ENCODE results near the gene PKD1L1. TPM values are rescaled to one million over a fixed set of nuclear protein-coding genes. Genes with fewer than 3 reads are reported as not detected.

Gene PKD1L1
- total RNA-seq, 1 experiment from 2014 or later = not detected

DNA sequence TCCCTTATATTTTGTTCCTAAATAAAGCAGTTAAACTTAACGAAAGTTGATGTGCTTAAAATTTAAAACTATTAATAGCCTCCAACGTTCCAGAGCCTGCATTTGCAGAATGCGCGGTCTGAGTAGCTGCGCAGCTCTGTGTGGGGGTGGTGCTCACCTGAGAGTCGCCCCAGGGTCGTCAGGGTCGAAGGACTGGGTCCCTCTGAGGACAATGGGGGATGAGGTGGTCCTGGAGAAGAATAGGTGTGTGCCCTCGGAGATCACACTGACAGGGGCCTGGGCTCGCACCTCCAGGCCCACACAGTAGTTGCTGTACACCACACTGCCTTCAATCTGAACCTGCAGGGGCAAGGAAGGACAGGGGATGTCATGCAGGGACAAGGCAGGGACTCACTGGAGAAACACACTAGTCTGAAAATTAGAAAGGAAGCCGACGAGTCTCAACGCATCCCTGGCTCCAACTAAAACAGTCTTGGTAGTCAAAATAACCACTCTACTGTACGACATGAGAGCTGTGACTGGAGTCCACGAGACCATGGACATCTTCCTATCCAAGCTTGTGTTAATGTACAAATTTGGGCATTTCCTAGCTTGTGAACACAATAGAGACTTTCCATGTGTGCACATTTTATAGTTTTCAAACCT lies 54.4 kb downstream of the PKD1L1 start:
- ChIA-PET CTCF (no interaction called here), POLR2A (ENCODE audit: low non-redundant PET) (no interaction called here)
- BruUV-seq (replicated peaks) = no TSS peak
- no peaks in the 10 kb centered on the region for H3K9me3 ChIP-seq (ENCODE audit: low read depth, low read length, poor library complexity, severe bottlenecking)
- H3K27me3 ChIP-seq (replicated peaks; ENCODE audit: insufficient read depth, low read depth, low read length, poor library complexity) = peaks cover 18% of the 10 kb centered on the region
- no peak overlapping the region for H3K27ac ChIP-seq (ENCODE audit: low read depth, low read length, poor library complexity, severe bottlenecking)
- H3K4me1 ChIP-seq (ENCODE audit: insufficient read depth, low read length, poor library complexity, severe bottlenecking) = no peaks in the 10 kb centered on the region
- H3K36me3 ChIP-seq (ENCODE audit: insufficient read depth, low read length, poor library complexity, severe bottlenecking) = no peaks in the 10 kb centered on the region
- intact Hi-C loops (cut with micrococcal nuclease; ENCODE audit: unreplicated experiment) = no loop called here
- no peak for DNase-seq (ENCODE audit: low spot score)
- H3K4me3 ChIP-seq (ENCODE audit: low read depth, low read length, poor library complexity, severe bottlenecking) = no peak overlapping the region
- no peak for TF ChIP-seq EZH2 (IDR thresholded peaks at IDR 0.05; ENCODE audit: borderline replicate concordance, low read depth, low read length, poor library complexity, severe bottlenecking)

DNA sequence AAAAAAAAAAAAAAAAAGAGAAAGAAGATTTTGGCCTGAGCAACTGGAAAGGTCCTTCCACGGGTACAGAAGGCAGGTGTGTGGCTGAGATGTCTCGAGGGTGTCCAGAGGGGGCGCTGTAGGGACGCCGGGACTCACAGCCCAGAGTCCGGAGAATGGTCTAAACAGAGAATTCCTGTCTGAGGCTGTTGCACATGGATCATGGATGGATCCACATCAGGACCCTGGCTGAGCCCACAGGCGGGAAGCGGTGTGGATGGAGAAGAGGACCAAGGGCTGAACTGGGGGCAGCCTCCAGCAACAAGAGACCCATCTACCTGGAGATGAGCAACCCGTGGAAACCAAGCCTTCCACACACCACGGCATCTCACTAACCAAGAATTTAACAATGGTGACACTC lies 55.0 kb downstream of the PKD1L1 start:
- intact Hi-C loops (cut with micrococcal nuclease; ENCODE audit: unreplicated experiment) = no loop called here
- Histone ChIP-seq H3K36me3 (ENCODE audit: insufficient read depth, low read length, poor library complexity, severe bottlenecking) (no peaks in the 10 kb centered on the region), H3K9me3 (ENCODE audit: low read depth, low read length, poor library complexity, severe bottlenecking) (no peaks in the 10 kb centered on the region), H3K4me3 (ENCODE audit: low read depth, low read length, poor library complexity, severe bottlenecking) (no peak overlapping the region), H3K27me3 (replicated peaks; ENCODE audit: insufficient read depth, low read depth, low read length, poor library complexity) (peaks cover 18% of the 10 kb centered on the region), H3K4me1 (ENCODE audit: insufficient read depth, low read length, poor library complexity, severe bottlenecking) (no peaks in the 10 kb centered on the region), H3K27ac (ENCODE audit: low read depth, low read length, poor library complexity, severe bottlenecking) (no peak overlapping the region)
- BruUV-seq (replicated peaks) = no TSS peak
- ChIA-PET POLR2A (ENCODE audit: low non-redundant PET) (no interaction called here), CTCF (interaction anchor here (0.7 kb wide), 1 partner anchor 406 kb away, joined by 14 read pairs; no protein-coding TSS in a partner anchor)
- DNase-seq (ENCODE audit: low spot score) = peak; percentile 15
- TF ChIP-seq, protein P1, sequence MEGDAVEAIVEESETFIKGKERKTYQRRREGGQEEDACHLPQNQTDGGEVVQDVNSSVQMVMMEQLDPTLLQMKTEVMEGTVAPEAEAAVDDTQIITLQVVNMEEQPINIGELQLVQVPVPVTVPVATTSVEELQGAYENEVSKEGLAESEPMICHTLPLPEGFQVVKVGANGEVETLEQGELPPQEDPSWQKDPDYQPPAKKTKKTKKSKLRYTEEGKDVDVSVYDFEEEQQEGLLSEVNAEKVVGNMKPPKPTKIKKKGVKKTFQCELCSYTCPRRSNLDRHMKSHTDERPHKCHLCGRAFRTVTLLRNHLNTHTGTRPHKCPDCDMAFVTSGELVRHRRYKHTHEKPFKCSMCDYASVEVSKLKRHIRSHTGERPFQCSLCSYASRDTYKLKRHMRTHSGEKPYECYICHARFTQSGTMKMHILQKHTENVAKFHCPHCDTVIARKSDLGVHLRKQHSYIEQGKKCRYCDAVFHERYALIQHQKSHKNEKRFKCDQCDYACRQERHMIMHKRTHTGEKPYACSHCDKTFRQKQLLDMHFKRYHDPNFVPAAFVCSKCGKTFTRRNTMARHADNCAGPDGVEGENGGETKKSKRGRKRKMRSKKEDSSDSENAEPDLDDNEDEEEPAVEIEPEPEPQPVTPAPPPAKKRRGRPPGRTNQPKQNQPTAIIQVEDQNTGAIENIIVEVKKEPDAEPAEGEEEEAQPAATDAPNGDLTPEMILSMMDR (conservative IDR thresholded peaks at IDR 0.05; ENCODE audit: low read depth, low read length) = peak; percentile 56
- TF ChIP-seq EZH2 (IDR thresholded peaks at IDR 0.05; ENCODE audit: borderline replicate concordance, low read depth, low read length, poor library complexity, severe bottlenecking) = no peak

DNA sequence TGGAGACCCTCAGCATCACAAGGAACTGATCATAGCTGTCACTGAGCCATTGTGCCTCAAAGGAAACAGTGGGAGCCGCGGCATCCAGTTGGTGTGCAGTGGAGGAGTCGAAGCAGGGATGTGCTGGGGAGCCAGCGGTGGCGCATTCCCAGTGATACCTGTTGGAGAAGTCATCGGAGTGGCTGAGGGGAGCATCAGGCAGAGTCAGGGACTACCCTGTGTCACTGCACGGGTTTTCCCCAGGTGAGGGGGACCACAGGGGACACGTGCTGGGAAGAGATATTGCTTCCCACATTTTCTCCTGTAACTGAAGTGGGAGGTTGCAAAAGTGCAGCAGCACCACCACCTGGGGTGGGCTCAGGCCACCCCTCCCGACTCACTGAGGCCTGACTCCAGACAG lies 57.7 kb downstream of the PKD1L1 start:
- POLR2A ChIA-PET (ENCODE audit: low non-redundant PET) = no interaction called here
- H3K9me3 ChIP-seq (ENCODE audit: low read depth, low read length, poor library complexity, severe bottlenecking) = no peaks in the 10 kb centered on the region
- intact Hi-C loops (cut with micrococcal nuclease; ENCODE audit: unreplicated experiment) = no loop called here
- H3K36me3 ChIP-seq (ENCODE audit: insufficient read depth, low read length, poor library complexity, severe bottlenecking) = no peaks in the 10 kb centered on the region
- no peak for DNase-seq (ENCODE audit: low spot score)
- no TSS peak for BruUV-seq (replicated peaks)
- H3K4me3 ChIP-seq (ENCODE audit: low read depth, low read length, poor library complexity, severe bottlenecking) = no peak overlapping the region
- TF ChIP-seq, protein P1 (conservative IDR thresholded peaks at IDR 0.05; ENCODE audit: low read depth, low read length) = no peak
- TF ChIP-seq EZH2 (IDR thresholded peaks at IDR 0.05; ENCODE audit: borderline replicate concordance, low read depth, low read length, poor library complexity, severe bottlenecking) = no peak
- H3K27me3 ChIP-seq (replicated peaks; ENCODE audit: insufficient read depth, low read depth, low read length, poor library complexity) = peaks cover 28% of the 10 kb centered on the region
- H3K4me1 ChIP-seq (ENCODE audit: insufficient read depth, low read length, poor library complexity, severe bottlenecking) = no peaks in the 10 kb centered on the region
- CTCF ChIA-PET = no interaction called here
- no peak overlapping the region for H3K27ac ChIP-seq (ENCODE audit: low read depth, low read length, poor library complexity, severe bottlenecking)

DNA sequence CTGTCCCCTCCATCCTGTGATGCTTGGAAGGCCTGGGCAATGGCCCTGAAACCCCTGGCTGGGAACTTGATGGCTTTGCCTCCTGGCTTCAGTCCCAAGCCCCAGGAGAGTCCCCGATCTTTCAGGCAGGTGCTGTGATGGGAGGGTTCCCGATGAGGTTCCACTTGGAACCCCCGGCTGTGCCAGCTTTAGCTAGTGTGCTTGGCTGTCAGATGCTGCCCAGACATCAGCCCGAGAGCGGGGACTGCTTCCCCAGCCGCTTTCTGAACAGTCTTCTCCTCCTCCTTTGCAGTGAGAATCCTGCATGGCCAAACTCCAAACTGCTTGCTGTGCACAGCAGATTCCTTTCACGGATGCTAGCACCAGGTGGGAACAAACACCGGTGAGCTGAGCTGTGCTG lies 58.1 kb downstream of the PKD1L1 start:
- BruUV-seq (replicated peaks) = no TSS peak
- Histone ChIP-seq H3K4me1 (ENCODE audit: insufficient read depth, low read length, poor library complexity, severe bottlenecking) (no peaks in the 10 kb centered on the region), H3K9me3 (ENCODE audit: low read depth, low read length, poor library complexity, severe bottlenecking) (no peaks in the 10 kb centered on the region), H3K4me3 (ENCODE audit: low read depth, low read length, poor library complexity, severe bottlenecking) (no peak overlapping the region), H3K27ac (ENCODE audit: low read depth, low read length, poor library complexity, severe bottlenecking) (no peak overlapping the region), H3K27me3 (replicated peaks; ENCODE audit: insufficient read depth, low read depth, low read length, poor library complexity) (peaks cover 29% of the 10 kb centered on the region), H3K36me3 (ENCODE audit: insufficient read depth, low read length, poor library complexity, severe bottlenecking) (no peaks in the 10 kb centered on the region)
- intact Hi-C loops (cut with micrococcal nuclease; ENCODE audit: unreplicated experiment) = no loop called here
- TF ChIP-seq, protein P1 (conservative IDR thresholded peaks at IDR 0.05; ENCODE audit: low read depth, low read length) = no peak
- no peak for TF ChIP-seq EZH2 (IDR thresholded peaks at IDR 0.05; ENCODE audit: borderline replicate concordance, low read depth, low read length, poor library complexity, severe bottlenecking)
- CTCF ChIA-PET = no interaction called here
- POLR2A ChIA-PET (ENCODE audit: low non-redundant PET) = no interaction called here
- DNase-seq (ENCODE audit: low spot score) = no peak
